Fibroblast of the conjunctiva (primary cell): Measurements from ENCODE around the gene MRTO4.
"Not testable (repeated sequence)": the region's sequence is repeated elsewhere in the genome, so short reads cannot be mapped to it uniquely, and the experiment has no call there.

Source experiments
- DNase-seq: peaks from one replicate; pipeline ENCODE4 v3.0.0-alpha.2; 2010; ENCODE audit warnings: low read depth

The MRTO4 gene

GRCh38 chr1:19222979-19223824, 28.4 kb upstream of the MRTO4 start:
- DNase-seq, result no peak

- DNase-seq, result no peak
Measured at GRCh38 chr1:19229229-19229628, 22.4 kb upstream of the MRTO4 start.

GRCh38 chr1:19229828-19230325, 21.7 kb upstream of the MRTO4 start:
- no peak for DNase-seq

GRCh38 chr1:19231736-19232523, 19.7 kb upstream of the MRTO4 start:
- DNase-seq, result not testable (repeated sequence)

GRCh38 chr1:19232524-19232846, 19.1 kb upstream of the MRTO4 start:
- peak; percentile 69 for DNase-seq

GRCh38 chr1:19234224-19234623, 17.4 kb upstream of the MRTO4 start:
- DNase-seq, result no peak

- no peak for DNase-seq
Measured at GRCh38 chr1:19239876-19240275, 11.7 kb upstream of the MRTO4 start.

- DNase-seq, result peak; percentile 60
Measured at GRCh38 chr1:19240673-19241538, 10.7 kb upstream of the MRTO4 start.

GRCh38 chr1:19250629-19251304, 838 bp upstream of the MRTO4 start:
- DNase-seq, result no peak

- DNase-seq, result no peak
Measured at GRCh38 chr1:19254416-19254815, 2.8 kb downstream of the MRTO4 start.

- DNase-seq, result no peak
Measured at GRCh38 chr1:19255288-19255687, 3.7 kb downstream of the MRTO4 start.

GRCh38 chr1:19256301-19256700, 4.7 kb downstream of the MRTO4 start:
- DNase-seq, result not testable (repeated sequence)

- no peak for DNase-seq
Measured at GRCh38 chr1:19257178-19257914, 5.7 kb downstream of the MRTO4 start.

GRCh38 chr1:19258353-19258752, 6.7 kb downstream of the MRTO4 start:
- no peak for DNase-seq

- DNase-seq, result peak; percentile 52
Measured at GRCh38 chr1:19260211-19261138, 8.9 kb downstream of the MRTO4 start.

- DNase-seq, result no peak
Measured at GRCh38 chr1:19262047-19262446, 10.4 kb downstream of the MRTO4 start.

- no peak for DNase-seq
Measured at GRCh38 chr1:19262744-19263143, 11.1 kb downstream of the MRTO4 start.

GRCh38 chr1:19268445-19268844, 16.8 kb downstream of the MRTO4 start:
- no peak for DNase-seq

GRCh38 chr1:19269427-19270342, 18.1 kb downstream of the MRTO4 start:
- DNase-seq, result not testable (repeated sequence)
